Activated naive CD4-positive, alpha-beta T cell treated with anti-CD3 and anti-CD28 coated beads, Interleukin-2, amount 50 U/mL, for 16 hours (primary cell): Measurements from ENCODE around the gene DRAXIN.

Experiments used
- DNase-seq: peaks from one replicate; pipeline ENCODE4 v3.0.0-alpha.2; 2020

Gene DRAXIN, protein sequence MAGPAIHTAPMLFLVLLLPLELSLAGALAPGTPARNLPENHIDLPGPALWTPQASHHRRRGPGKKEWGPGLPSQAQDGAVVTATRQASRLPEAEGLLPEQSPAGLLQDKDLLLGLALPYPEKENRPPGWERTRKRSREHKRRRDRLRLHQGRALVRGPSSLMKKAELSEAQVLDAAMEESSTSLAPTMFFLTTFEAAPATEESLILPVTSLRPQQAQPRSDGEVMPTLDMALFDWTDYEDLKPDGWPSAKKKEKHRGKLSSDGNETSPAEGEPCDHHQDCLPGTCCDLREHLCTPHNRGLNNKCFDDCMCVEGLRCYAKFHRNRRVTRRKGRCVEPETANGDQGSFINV

DNA sequence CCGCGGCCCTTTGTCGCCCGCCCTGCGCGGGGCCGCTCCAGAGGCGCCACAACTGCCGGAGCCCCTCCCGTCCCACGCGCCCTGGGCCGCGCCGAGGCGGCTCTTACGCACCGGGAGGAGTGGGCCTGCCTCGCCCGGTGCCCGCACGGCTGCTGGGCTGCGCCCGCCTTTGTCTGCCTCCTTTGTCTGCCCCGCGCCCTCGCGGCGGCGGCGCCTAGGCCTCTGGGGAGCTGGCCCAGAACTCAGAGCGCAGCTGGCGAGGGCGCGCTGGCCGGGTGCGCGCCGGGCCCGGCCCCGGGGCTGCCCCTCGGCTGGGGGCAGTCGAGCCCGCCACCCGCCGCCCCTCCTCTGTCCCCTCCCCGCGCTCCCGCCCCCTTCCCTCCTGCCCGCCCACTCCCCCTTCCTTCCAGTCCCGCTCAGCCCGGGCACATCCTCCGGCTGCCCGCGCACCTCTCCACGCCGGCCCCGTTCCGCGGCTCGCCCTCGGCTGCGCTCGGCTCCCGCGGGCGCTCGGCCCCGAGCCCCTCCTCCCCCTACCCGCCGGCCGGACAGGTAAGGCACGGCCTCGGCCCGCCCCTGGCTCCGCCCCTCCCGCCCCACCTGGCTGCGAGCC lies at the start of gene DRAXIN:
Gene DRAXIN, plus strand, starts transcription at position 409 of the 613 bp plus-strand sequence. CDS start 14,549 bp downstream, outside the sequence.
- DNase-seq, result no peak

DNA sequence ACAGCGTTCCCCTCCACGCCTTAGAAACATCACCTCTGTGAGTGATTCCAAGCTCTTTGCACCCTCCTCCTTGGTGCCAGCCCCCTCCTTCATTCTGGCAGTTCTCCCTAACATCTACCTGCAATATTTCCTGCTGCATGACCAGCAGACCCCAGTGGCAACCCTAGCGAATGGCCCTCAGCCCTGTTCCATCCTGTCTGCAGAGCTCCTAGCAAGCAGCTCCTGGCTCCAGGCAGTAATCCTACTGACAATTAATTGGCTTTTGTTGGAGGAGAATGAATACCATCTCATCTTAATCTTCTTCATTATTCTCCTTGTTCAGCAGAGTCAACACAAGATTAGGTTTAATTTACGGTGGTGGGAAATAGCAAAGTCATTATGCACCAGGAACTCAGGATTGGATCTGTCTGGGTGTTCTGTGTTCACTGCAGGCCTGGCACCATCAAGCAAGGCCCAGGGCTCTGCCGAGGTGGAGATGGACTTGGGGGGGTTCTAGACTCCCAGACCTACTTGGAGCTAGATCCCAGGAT lies 49.7 kb upstream of the DRAXIN start:
- no peak for DNase-seq

DNA sequence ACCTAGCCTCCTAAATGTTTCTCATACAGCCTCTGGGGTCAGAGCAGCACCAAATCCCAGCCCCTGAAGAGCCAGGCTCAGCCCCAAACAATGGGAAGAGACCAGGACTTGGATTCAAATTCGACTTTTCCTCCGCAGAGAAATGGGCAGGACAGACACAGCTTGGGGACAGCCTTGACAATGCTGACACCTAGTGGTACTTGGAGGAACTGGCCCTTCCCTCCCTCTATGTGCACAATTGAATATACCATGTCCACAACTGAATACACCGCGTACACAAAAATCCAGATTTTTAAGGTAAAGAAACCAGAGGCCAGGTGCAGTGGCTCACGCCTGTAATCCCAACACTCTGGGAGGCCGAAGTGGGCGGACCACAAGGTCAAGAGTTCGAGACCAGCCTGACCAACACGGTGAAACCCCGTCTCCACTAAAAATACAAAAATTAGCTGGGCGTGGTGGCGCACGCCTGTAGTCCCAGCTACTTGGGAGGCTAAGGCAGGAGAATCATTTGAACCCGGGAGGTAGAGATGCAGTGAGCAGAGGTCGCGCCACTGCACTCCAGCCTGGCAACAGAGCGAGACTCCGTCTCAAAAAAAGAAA lies 49.0 kb upstream of the DRAXIN start:
- DNase-seq, result peak; percentile 70

DNA sequence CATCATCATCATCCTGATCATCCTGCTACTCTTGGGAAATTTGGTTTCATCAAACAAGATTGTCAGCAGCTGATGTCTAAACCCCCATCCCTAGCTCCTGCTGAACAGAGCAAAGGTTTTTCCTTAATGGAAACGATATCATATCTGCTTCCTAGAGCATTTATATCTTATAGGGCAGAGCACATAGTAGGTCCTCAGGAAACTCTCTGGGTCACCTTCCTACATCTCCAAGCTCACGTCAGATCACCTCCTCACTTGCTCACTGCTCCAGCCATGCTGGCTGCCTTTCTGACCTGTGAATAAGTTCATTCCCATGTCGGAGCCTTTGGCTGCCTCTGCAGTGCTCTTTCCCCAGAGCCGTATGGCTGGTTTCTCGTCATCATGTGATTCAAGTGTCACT lies 47.7 kb upstream of the DRAXIN start:
- DNase-seq, result no peak

DNA sequence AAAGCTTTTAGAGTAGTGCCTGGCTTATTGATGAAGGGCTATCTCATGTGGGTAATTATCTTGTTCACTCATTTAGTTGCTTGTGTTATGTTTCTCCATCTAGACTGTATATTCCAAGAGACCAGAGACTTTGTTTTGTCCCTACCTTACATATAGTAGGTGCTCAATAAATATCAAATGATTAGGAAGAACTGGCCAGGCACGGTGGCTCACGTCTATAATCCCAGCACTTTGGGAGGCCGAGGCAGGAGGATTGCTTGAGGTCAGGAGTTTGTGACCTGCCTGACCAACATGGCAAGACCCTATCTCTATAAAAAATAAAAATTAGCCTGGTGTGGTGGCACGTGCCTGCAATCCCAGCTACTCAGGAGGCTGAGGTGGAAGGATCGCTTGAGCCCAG lies 46.2 kb upstream of the DRAXIN start:
- no peak for DNase-seq

DNA sequence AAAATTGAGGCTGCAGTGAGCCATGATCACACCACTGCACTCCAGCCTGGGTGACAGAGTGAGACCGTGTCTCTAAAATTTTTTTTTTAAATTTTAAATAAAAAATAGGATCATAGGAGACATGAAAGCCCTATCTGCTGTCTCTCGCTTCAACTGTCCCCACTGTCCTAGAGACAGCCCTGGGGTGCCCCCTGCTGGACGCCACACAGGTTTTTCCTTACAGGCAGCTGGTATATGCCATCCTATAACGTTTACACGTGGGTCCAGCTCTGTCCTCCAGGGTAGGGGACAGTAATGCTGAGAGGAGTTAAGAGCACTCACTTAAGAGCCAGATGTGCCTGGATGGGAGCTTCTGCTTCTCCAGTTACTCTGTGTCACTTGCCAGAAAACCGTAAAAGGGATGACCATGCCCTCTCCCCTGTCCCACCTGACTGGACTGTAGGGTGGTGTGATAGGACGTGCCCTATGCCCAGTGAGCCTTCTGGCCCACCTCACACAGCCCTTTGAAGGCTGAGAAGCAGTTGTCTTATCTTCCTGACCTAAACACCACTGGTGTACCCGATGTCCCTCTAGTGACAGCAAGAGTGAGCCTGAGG lies 45.7 kb upstream of the DRAXIN start:
- peak; percentile 84 for DNase-seq

DNA sequence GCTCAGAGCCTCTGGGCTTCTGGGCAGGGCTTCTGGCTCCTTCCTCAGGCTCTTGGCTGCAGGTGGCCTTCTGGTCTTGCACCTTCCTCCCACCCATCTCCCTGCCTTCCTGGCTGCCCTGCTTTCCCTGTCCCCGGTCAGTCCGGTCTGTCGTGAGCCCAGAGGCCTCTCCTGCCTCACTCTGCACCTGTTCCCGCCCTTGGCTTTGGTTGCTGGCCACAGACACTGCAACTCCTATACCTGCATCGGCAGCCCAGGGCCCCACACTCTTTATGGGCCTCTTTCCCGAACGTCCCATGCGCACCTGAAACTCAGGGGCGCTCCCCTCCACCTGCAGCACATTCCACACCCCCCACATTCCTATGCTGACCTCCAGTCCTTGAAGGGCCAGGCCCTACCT lies 45.2 kb upstream of the DRAXIN start:
- DNase-seq, result no peak

DNA sequence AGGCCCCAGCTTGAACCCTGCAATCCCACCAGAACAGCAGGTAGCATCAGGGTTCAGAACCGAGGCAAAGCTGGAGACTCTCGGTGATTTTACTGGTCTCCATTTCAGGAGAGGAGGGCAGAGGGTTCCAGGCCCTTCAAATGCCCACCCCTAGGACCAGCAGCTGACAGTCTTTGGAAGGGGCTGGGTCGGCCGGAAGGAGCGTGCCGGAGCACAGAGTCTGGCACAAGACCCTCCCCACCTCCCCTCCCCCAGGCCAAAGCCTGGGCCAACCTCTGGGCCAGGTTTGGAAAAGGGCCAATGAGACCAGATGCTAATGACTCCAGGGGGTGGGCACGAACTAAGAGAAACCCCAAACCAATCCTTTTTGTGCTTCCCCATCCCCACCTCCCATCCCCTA lies 44.2 kb upstream of the DRAXIN start:
- no peak for DNase-seq

DNA sequence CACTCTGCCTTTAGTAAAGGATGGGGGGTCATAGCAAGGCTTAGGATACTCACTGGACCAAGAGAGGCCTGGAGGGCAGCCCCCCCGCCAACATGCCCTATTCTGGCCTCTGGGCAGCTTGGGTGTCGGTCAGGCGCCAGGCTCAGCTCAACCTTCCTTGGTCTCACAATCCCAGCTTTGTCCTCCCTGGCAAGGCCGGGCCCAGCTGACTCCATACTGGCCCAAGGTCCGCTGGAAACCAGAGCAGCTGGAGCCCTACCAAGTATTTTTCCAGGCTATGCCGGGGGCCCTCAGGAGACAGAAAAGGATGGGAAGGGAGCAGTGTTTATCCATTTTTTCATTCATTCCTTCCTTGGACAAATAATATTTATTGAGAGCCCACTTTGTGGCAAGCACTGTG lies 43.5 kb upstream of the DRAXIN start:
- DNase-seq, result no peak

DNA sequence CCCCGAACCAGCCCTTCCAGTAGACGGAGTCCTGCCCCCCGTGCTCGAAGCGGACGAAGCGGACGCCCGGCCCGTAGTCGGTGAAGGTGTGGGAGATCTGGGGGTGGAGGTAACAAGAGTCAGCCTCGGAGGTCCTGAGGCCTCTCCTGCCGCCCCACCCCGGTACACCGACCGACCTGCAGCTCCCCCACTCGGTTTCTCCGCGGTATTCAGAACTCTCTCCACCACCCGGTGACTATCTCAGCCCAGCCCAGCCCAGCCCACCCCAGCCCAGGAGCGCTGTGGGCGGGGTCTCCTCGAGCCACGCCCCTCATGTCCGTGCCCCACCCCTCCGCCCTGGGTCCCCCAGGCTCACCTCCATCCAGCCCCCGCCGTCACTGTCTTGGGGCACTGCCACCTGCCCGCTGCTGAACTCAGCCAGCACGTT lies 42.8 kb upstream of the DRAXIN start:
- DNase-seq, result peak; percentile 48

DNA sequence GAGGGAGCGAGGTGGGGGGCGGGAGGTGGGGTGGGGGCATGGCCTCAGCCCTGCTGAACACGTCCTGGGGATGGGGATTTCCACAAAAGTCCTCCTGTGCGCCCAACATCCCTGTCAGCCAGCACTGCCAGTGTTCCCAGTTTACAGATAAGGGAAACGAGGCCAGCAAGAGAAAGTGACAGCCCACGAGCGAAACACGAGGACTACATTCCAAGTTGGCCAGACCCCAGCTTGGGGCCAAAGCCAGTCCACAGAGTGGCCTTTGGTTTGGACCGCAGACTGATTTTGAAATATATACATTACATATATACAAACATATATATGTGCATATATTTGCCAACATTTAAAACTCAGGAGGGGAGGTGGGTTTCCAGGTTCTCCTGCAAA lies 42.3 kb upstream of the DRAXIN start:
- DNase-seq, result no peak

DNA sequence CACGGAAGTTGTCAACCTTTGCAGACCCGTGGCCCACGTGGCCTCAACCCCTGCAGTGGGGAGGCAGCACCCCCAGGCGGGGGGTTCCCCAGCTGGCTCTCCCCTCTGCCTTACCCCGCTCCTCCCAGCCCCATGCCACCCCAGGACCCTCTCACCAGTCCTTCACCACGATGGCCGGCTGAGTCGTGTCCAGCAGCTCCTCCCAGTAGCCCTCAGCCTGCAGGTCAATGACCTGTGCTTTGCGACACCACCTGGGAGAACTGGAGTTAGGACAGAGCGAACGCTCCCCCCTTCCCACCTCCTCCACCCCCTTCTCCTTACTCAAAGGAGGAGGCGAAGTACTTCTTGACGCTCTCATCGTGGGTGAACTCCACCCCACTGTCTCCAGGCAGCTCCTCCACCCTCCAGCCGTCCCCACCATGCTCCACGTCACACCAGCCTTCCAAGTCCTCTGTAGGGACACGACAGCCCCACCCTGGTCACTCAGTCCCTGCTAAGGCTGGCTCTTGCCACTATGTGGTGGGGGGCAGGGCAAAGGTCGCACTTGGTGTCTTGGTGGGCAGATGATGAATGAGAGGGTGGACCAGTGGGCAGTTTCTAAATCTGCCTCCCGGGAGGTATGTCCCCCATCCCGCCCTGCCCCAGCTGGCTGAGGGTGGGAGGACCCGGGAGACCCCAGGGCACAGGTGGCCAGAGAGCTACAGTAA lies 41.7 kb upstream of the DRAXIN start:
- no peak for DNase-seq

DNA sequence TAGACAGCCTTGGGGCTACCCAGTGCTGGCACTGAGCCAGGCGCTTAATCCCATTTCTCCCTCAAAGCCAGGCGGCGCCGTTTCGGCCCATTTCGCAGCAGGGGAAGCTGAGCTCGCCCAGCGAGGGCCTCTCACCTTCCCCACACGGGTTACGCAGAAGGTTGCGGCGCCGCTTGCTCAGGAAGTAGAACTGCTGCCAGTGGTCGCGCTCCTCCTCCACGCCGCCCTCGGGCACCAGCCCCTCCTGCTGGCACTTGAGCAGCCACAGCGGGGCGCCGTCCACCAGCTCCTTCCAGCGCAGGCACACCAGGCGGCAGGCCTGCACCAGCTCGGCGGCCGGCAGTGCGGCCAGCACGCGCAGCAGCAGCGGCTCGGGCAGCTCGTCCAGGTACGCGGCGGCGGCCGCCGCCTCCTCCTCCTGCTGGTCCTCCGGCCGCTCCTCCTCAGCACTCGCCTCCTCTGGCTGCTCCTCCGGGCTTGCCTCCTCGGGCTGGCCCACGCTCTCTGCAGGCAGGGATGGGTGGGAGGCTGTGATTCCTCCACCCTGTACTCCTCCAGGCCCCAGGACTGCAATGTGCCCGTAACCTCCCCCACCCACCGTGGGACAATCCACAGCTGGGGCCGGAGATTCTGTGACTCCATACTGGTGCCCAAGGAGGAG lies 41.0 kb upstream of the DRAXIN start:
- DNase-seq, result peak; percentile 79

DNA sequence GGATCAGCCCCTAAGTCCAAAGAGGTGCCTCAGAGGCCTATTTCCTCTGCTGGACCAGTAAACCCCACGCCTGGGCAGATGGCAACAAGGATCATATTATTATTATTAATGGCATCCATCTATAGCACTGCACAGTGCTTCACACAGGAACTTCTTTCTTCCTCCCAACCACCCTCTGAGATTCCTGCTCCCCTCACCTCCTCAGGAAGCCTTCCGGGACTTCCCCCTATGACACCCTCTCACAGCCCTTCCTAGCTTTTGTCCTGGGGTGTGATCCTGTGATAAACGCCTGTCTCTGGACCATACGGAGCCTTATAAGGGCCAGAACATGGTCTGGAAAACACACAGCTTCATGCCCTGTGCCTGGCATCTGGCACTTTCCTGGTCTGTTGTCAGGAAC lies 40.5 kb upstream of the DRAXIN start:
- no peak for DNase-seq

DNA sequence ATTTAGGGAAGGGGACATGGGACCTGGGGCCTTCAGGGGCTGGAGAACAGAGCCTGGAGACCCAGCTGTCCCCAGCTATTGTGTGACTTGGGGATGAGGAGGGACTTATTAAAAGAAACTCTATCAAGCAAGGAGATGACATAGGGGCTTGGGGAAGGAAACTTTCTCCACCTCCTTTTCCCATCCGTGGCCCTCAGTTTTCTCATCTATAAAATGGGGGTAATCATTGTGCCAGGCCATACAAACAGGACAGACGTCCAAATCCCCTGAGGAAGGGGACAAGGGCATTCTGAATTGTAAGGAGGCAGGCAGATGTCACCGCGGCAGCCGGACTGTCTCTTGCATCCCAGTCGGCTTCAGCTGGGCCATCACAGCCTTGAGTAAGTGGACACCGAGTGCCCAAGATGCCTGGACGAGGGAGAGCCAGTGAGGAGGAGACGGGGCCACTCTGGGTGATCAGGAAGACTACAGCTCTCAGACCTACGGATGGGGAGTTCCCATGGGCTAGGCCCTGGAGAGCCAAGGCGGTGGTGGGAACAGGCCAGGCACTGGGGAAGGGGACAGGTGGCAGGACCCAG lies 39.2 kb upstream of the DRAXIN start:
- no peak for DNase-seq

DNA sequence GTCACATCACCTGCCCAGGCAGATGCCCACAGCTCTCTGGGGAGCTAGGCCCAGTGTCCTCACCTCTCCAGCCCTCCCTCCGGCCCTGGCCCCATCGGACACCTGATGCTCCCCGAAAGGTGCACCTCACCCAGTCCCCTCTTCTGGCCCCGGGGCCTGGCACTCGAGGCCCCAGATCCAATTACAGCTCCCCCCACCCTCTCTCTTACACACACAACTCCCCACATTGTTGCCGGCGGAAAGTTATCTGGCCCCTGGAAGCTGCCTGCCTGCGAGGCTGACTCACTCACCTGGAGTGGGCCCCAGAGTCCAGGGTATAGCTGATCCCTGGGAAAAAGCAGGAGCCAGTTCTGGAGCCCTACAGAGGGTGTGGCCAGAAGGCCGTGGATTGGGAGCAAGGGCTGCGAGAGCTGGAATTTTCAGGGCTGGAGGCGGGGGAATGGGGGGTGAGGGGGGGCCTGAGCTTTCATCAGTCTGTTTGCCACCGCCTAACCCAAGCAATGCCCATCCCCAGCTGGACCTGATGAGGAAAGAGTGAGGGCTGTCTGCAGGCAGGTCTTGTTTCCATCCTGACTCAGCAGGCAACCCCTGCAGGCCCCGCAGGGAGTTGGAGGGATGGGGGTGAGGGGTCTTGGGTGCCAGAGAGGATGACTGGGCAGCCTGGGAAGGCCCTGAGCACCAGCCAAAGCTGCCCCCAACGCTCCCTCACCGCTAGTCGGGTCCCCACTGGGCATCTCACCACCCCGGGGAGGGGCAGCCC lies 38.2 kb upstream of the DRAXIN start:
- DNase-seq, result no peak

DNA sequence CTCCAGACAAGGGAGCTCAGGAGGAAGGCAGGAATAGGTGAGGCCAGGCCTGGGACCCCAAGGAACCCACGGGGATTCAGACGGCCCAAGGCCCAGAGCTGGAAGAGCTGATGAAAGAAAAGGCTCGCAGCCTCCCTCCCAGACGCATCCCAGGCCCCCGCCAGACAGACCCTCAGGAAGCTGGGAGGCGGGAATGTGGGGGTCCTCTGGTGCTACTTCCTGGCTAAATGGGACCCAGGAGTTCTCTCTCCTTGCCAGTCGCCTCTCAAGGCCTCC lies 37.7 kb upstream of the DRAXIN start:
- no peak for DNase-seq

DNA sequence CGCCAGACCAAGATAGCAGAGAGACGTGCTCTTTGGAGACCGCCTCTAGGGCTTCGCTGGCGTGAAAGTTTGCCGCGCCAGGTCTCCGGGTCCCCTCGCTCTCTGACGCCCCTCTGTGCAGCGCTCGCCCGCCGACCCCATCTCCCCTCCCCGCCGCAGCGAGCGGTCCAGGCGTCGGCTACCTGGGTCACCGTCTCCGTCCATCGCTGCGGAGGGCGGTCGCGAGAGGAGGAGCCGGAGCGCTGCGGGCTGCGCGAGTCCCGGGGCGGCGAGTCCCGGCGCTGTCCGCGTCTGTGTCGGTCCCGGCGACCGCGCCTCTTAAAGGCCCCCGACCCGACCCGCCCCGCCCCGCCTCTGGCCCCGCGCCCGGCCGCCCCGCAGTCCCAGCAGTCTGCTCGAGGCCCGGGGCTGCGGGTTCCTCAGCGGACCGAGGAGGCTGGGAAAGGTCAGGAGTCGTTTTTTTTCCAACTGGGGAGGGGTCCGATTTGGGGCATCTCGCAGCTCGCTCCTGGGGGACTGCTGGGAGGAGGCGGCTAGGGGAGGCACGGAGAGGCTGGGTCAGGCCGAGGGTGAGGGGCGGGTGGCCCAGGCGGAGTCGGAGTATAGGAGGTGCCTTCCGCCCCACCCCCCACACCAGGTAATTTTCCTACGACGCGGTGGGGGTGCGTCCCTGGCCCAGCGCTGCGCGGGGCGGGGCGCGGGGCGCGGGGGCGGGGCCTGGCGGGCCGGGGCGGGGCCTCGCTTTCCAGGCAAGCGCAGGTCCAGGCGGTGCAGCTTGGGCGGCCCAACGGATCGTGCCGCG lies 37.2 kb upstream of the DRAXIN start, which contains the start of the genes FBXO2 and FBXO44:
Gene FBXO2, minus strand, starts transcription at position 293 of the 802 bp plus-strand sequence. Its CDS starts 89 bp downstream, at position 204.
Gene FBXO44, plus strand, starts transcription at position 741 of the 802 bp plus-strand sequence. CDS start 959 bp downstream, outside the sequence.
- DNase-seq, result peak; percentile 74

DNA sequence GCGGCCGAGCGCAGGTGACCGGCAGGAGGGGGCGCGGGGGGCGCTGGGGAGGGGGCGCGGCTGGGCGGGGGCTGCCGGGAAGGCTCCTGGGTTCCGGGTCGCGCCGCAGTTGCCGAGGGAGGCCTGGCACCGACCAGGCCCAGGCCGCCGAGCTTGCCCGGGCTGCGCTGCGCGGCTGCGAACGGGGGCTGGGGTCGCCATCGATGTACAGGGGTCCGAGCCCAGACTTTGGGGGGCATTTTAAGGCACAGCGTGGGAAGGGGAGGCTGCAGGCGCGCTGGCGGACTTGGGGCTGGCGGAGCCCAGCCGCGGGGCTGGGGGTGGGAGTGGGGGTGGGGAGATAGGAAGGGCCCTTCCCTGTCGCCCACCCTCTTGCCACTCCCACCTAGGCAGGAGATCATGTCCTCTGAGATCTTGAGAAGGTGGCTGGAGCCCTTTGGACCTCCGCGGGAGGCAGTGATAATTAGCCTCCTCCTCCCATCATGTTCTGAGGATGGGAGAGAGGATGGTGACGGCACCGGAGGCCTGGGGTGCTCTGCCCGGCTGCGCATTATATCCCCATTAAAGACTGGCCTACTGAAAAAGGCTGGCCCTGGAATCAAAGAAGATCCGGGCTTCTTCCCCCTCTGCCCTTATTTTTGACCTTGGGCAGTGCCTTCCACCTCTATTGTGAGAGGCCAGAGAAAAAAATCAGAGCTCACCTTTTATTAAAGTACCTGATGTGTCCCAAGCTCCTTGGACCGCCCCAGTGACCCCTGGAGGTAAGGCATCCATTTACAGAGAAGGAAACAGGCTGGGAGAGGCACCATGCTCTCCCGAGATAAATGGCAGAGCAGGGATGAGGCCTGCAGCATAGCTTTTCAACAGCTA lies 36.3 kb upstream of the DRAXIN start:
- no peak for DNase-seq
